ENCODE data around the gene PEDS1.
"Not testable (repeated sequence)": the region's sequence is repeated elsewhere in the genome, so short reads cannot be mapped to it uniquely, and the experiment has no call there.

Gene PEDS1

GRCh38 chr20:50141018-50141675 lies 12.4 kb downstream of the PEDS1 start:
- in situ Hi-C loops (cut with HindIII; ENCODE audit: low pct_ligation_motif_present, low pct_unique_long_range_greater_than_20kb, low sequenced_read_pairs), result no loop called here
- no peak for DNase-seq

- no peak for DNase-seq
- in situ Hi-C loops (cut with HindIII; ENCODE audit: low pct_ligation_motif_present, low pct_unique_long_range_greater_than_20kb, low sequenced_read_pairs), result no loop called here
Observed at GRCh38 chr20:50140339-50140859, 13.1 kb downstream of the PEDS1 start.

- in situ Hi-C loops (cut with HindIII; ENCODE audit: low pct_ligation_motif_present, low pct_unique_long_range_greater_than_20kb, low sequenced_read_pairs), result no loop called here
- no peak for DNase-seq
Observed at GRCh38 chr20:50138479-50139393, 14.8 kb downstream of the PEDS1 start.

- DNase-seq, result no peak
- in situ Hi-C loops (cut with HindIII; ENCODE audit: low pct_ligation_motif_present, low pct_unique_long_range_greater_than_20kb, low sequenced_read_pairs), result no loop called here
Observed at GRCh38 chr20:50138120-50138478, 15.4 kb downstream of the PEDS1 start.

GRCh38 chr20:50137702-50138101 lies 15.8 kb downstream of the PEDS1 start:
- DNase-seq; in situ Hi-C loops (cut with HindIII; ENCODE audit: low pct_ligation_motif_present, low pct_unique_long_range_greater_than_20kb, low sequenced_read_pairs): not testable (repeated sequence)

GRCh38 chr20:50136822-50137599 lies 16.5 kb downstream of the PEDS1 start:
- DNase-seq, result no peak
- in situ Hi-C loops (cut with HindIII; ENCODE audit: low pct_ligation_motif_present, low pct_unique_long_range_greater_than_20kb, low sequenced_read_pairs), result no loop called here

GRCh38 chr20:50135157-50135556 lies 18.4 kb downstream of the PEDS1 start:
- DNase-seq; in situ Hi-C loops (cut with HindIII; ENCODE audit: low pct_ligation_motif_present, low pct_unique_long_range_greater_than_20kb, low sequenced_read_pairs): not testable (repeated sequence)

GRCh38 chr20:50133474-50134217 lies 19.9 kb downstream of the PEDS1 start:
- in situ Hi-C loops (cut with HindIII; ENCODE audit: low pct_ligation_motif_present, low pct_unique_long_range_greater_than_20kb, low sequenced_read_pairs), result no loop called here
- no peak for DNase-seq

GRCh38 chr20:50133041-50133440 lies 20.5 kb downstream of the PEDS1 start:
- in situ Hi-C loops (cut with HindIII; ENCODE audit: low pct_ligation_motif_present, low pct_unique_long_range_greater_than_20kb, low sequenced_read_pairs), result no loop called here
- no peak for DNase-seq

- in situ Hi-C loops (cut with HindIII; ENCODE audit: low pct_ligation_motif_present, low pct_unique_long_range_greater_than_20kb, low sequenced_read_pairs), result no loop called here
Observed at GRCh38 chr20:50130995-50131394, 22.5 kb downstream of the PEDS1 start.

GRCh38 chr20:50130356-50130723 lies 23.2 kb downstream of the PEDS1 start:
- no peak for DNase-seq
- in situ Hi-C loops (cut with HindIII; ENCODE audit: low pct_ligation_motif_present, low pct_unique_long_range_greater_than_20kb, low sequenced_read_pairs), result no loop called here

More at GRCh38 chr20:50130995-50131394, 22.5 kb downstream of the PEDS1 start:
- no peak for DNase-seq

GRCh38 chr20:50129662-50130355 lies 23.7 kb downstream of the PEDS1 start:
- DNase-seq, result no peak
- in situ Hi-C loops (cut with HindIII; ENCODE audit: low pct_ligation_motif_present, low pct_unique_long_range_greater_than_20kb, low sequenced_read_pairs), result no loop called here

GRCh38 chr20:50128520-50128905 lies 25.0 kb downstream of the PEDS1 start:
- in situ Hi-C loops (cut with HindIII; ENCODE audit: low pct_ligation_motif_present, low pct_unique_long_range_greater_than_20kb, low sequenced_read_pairs), result no loop called here
- DNase-seq, result no peak

- in situ Hi-C loops (cut with HindIII; ENCODE audit: low pct_ligation_motif_present, low pct_unique_long_range_greater_than_20kb, low sequenced_read_pairs), result no loop called here
- DNase-seq, result no peak
Observed at GRCh38 chr20:50127587-50128519, 25.7 kb downstream of the PEDS1 start.

- DNase-seq, result peak; percentile 50
- in situ Hi-C loops (cut with HindIII; ENCODE audit: low pct_ligation_motif_present, low pct_unique_long_range_greater_than_20kb, low sequenced_read_pairs), result no loop called here
Observed at GRCh38 chr20:50126662-50127061, 26.9 kb downstream of the PEDS1 start.

GRCh38 chr20:50125279-50125678 lies 28.2 kb downstream of the PEDS1 start:
- in situ Hi-C loops (cut with HindIII; ENCODE audit: low pct_ligation_motif_present, low pct_unique_long_range_greater_than_20kb, low sequenced_read_pairs), result no loop called here
- no peak for DNase-seq

GRCh38 chr20:50124496-50124895 lies 29.0 kb downstream of the PEDS1 start:
- no peak for DNase-seq
- in situ Hi-C loops (cut with HindIII; ENCODE audit: low pct_ligation_motif_present, low pct_unique_long_range_greater_than_20kb, low sequenced_read_pairs), result no loop called here
